DMS 273 treated with DMSO at 0.1 percent for 48 hours (cell line): ENCODE results near the gene CTNNA3.

ENCODE experiments used
- DNase-seq: peaks from one replicate; lab custom pipeline; 2025; lab: John Stamatoyannopoulos, UW

Gene CTNNA3

DNA sequence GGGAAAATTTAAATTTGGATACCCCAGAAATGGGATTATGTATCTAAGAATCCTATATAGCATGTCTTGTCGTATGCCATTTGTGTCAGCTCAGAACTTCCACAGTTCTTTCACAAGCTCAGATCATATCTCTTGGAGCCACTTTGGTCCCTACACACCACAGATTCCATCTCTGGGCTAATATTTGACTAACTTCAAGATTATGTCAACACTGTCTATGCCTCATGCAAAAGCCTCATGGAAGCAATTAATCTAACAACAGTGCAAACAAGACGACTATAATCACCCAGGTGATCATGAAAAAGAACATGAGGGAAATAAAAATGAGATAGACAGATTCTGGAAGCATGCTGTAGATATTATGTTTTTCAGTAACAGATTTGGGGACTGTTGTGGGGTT, 581.0 kb downstream of the CTNNA3 start:
- DNase-seq: no peak

- DNase-seq: no peak
Measured at GRCh38 chr10:67112765-67113164, 583.2 kb downstream of the CTNNA3 start.

DNA sequence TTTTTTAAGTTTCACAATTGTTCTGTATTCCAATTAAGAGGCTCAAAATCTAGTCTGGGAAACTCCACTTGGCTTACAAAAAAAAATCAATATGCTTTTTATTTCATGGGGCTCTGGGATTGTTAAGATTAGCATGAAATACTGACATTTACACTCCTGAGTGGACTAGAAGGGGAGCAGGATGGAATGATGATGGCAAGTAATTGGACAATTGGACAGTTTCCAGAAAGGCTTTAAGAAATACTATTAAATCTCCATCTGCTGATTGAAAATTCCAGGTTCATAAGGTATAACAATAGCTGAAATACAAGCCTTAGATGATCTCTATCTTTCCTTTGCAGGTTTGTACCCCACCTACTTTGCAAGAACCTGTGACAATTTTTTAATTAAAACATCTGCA, 585.7 kb downstream of the CTNNA3 start:
- no peak for DNase-seq

DNA sequence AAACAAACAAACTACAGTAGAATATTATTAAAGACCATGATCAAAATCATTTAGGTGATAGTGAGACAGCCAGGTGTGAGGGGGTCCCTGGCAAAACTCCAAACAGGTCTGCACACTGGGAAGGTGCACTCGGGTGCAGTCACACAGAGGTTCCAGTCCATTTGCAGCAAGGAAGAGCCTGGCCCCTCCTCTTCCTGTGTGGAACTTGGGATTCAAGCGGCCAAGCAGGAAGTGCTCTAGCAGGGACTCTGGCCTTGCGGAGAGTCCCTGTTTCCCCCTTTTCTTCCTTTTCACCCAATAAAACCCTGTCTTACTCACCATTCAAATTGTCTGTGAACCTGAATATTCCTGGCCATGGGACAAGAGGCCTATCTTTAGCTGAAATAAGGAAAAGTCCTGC, 588.3 kb downstream of the CTNNA3 start:
- no peak for DNase-seq

DNA sequence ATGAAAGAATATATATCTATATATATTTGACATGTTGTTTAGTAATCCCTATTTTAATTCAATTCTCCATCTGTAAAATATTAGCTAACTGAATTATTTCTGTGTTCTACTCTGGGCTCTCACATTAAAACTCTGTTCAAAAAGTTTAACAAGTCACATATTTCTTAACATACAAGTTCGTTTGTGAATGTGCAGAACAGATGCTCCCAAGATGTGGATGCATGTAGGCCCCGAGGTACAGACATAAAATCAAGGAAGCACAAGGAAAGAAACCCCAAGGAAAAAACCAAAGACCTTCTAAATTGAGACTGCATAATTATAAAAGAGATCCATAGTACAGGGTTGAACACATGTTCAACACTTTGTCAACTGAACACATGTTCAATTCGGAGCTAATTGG, 595.0 kb downstream of the CTNNA3 start:
- DNase-seq: no peak

DNA sequence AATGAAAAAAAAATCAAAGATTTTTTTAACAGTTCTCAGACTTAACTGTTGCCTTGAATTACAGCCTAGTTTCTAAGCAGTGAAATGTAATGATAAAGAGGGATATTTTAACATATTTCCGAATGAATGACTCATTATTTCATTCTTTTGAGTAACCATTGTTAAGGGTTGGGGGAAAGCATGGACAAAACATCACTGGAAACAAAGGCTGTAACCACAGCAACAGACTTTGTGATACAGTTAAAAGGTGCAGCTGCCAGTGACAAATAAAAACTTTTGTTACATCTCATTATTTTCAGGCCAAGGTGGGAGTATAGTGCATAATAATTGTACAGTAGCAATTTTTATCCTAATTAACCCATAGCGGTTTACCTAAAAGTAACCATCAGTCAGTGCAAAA, 597.5 kb downstream of the CTNNA3 start:
- DNase-seq: no peak

GRCh38 chr10:67095531-67095930, 600.5 kb downstream of the CTNNA3 start:
- DNase-seq: no peak

DNA sequence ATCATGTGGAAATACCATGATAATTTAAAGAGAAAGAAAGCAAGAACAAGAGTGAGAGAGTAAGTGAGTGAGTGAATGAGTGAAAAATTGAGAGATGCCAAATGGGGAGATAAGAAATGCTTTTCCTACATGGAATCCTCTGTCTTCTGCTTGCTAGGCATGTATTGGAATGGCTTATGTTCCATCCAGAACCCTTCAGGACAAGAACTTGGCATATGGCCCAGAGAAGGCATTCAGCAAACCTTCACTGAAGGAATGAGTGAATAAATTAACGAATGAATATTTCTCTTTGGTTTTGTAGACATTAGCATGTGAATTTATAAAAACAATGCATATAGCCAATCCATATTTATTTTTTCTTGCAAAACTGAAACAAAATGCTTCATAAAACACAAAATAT, 608.0 kb downstream of the CTNNA3 start:
- no peak for DNase-seq

GRCh38 chr10:67087135-67087425, 608.9 kb downstream of the CTNNA3 start:
- no peak for DNase-seq

DNA sequence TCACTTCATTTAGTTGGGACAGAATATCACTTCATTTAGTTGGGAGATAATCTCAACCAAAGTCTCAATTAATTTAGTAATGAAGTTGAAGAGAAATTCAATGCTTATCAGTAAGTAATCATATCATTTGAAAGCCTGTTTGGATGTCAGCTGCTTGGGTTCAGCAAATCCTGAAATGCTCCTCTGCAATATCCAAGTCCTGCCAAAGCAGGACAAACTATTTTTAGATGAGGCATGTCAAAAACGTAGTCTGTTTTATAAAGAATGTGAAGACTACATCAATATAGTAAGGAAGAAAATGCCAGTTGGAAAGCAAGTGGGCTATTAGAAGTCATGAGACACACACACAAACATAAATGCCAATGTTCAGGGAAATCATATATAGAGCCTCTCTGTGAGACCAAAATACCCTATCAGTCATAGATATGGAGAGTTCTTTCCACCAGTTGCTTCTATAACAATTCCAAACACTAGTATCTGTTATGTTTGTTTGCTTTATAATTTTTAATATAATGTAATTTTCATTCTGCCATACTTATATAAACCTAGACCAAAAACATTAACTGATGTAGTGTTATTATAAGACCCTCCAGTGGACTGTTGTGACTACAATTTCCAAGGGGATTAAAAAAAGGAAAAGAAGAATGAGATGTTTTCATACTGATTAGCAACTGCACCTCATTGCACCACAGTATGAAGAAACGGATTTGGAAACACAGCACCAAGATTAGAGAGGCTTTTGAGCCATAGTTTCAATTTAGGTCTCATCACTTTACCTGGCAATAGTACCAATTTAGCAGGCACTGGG, 609.5 kb downstream of the CTNNA3 start:
- DNase-seq: no peak

- DNase-seq: no peak
Measured at GRCh38 chr10:67079126-67079525, 616.9 kb downstream of the CTNNA3 start.

DNA sequence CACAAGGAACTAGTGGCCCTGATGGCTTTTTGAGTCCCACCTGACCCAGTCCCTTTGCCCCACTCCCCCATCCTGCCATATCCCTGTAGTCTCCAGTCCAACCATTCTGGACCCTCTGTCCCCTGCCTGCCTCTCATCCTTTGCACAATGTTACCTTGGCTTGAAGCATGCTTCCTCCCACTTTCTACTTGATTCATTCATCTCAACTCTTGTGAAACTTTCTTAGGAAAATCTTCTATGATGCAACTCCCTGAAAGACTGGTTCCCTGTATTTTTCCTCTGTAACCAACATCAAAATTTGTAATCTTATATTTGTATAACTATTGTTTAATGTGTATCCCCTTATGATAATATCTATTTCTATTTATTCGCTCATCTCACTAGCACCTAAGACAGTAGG, 618.6 kb downstream of the CTNNA3 start:
- DNase-seq: no peak

GRCh38 chr10:67076144-67076543, 619.9 kb downstream of the CTNNA3 start:
- DNase-seq: no peak

DNA sequence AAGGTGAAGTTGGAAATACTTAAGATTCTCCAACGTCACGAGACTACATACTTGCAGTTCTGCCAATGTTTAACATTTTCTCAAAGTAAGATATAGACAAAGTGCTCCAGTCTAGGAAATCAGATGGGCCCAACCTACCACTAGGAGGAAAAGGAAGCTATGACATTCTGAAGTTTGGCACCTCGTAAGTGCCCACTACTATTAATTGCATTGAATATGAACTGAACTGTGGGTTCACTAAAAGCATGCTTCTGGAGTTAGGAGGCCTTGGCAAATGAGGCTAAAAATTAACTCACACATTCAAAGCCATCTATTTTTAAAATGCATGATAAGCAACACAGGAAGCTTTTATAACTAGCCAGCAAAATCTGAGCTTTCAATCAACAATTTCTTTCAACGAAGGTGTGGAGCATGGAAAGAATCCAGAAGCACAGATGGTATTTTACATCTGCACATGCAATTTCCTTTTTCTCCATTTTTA, 620.5 kb downstream of the CTNNA3 start:
- no peak for DNase-seq

GRCh38 chr10:67072654-67073053, 623.3 kb downstream of the CTNNA3 start:
- no peak for DNase-seq

DNA sequence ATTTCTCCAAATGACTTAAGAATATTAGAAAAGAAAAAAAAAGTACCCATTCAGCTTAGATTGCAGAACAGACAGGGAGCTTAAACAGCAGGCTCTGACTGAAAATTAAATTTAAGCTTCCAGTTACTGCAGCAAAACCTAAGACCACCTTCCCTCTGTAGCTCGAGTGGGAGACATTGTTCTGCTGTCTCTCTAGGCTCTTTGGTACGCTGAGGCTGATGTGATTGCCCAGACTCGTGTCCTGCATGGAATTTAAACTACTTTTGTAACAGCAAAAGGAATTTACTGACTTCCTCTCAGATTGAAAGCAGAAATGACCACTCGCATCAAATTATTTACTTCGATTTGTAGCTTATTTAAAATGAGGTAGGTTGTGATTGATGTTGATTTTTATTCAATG, 645.6 kb downstream of the CTNNA3 start:
- no peak for DNase-seq

GRCh38 chr10:67049988-67050387, 646.0 kb downstream of the CTNNA3 start:
- no peak for DNase-seq

DNA sequence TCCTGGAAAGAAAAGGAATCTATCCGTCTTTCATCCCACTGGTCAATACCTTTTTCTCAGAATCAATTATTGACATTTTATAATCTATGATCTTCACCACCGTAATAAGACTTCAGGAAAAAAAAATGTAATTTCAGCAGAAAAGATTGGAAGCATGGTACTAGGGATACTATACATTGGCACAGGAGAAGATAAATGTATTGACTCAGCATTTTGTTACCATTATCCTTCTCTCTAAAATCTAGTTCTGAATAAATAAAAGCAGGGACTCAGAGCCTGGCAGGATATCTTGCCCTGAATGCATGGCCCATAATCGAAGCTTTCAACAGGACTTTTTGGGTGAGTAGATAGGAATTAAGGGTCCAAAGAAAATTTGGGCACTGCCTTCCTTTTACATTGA, 649.5 kb downstream of the CTNNA3 start:
- no peak for DNase-seq

GRCh38 chr10:67045404-67045803, 650.6 kb downstream of the CTNNA3 start:
- DNase-seq: no peak

GRCh38 chr10:67043041-67043440, 653.0 kb downstream of the CTNNA3 start:
- DNase-seq: no peak

GRCh38 chr10:67036808-67037207, 659.2 kb downstream of the CTNNA3 start:
- DNase-seq: no peak

- DNase-seq: no peak
Measured at GRCh38 chr10:67033878-67034277, 662.1 kb downstream of the CTNNA3 start.

DNA sequence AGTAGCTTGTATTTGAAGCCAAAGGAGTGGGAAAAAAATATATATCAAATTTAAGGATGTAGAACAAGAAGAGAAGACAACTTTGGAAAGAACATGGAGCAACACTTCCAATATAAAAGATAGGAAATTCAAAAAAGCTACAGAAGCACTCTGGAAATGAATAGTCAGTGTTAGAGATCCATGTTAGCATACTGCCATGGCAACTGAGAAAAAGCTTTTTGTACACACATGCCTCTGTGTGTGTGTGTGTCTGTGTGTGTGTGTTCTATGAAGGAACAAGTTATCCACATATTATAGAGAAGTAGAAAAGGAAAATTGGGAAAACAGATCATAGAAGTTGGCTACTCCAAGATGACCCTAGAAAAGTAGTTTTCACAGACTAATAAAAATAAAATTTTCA, 673.9 kb downstream of the CTNNA3 start:
- no peak for DNase-seq

- DNase-seq: no peak
Measured at GRCh38 chr10:67017218-67017617, 678.8 kb downstream of the CTNNA3 start.
